HL-60 (cell line): ENCODE data around the gene RNFT2.

Experiments
- DNase-seq, 2 experiments: peaks; one replicate each; pipeline ENCODE4 v3.0.0-alpha.2; 2010 to 2020; ENCODE audit warnings: low read depth in 1 of 2, low spot score in 1 of 2
- H3K27ac ChIP-seq: fragments of 250-450 bp; sonication (Bioruptor Pico); replicated peaks from 2 replicates; pipeline ENCODE4 v1.5.1; 2020; ENCODE audit warnings: mild to moderate bottlenecking, moderate library complexity
- H3K27me3 ChIP-seq: fragments of 250-450 bp; sonication (Bioruptor Pico); 2 replicates; pipeline ENCODE4 v1.5.1; 2021; ENCODE audit warnings: mild to moderate bottlenecking, moderate library complexity; ENCODE audit not compliant: insufficient read depth, poor library complexity, severe bottlenecking
- H3K4me3 ChIP-seq: replicated peaks from 2 replicates; pipeline ENCODE4 v1.5.1; 2011; ENCODE audit warnings: mild to moderate bottlenecking, control low read depth, low read length; ENCODE audit not compliant: insufficient read depth
- CTCF ChIP-seq: IDR thresholded peaks from one replicate; pipeline ENCODE4 v1.5.1; 2011; ENCODE audit warnings: low read length, control low read depth, inconsistent platforms; ENCODE audit not compliant: insufficient read depth
- GABPA ChIP-seq: IDR thresholded peaks from 2 replicates; pipeline ENCODE4 v1.6.1; 2012; ENCODE audit warnings: low read depth
- POLR2AphosphoS5 ChIP-seq: IDR thresholded peaks from 2 replicates; pipeline ENCODE4 v1.6.1; 2012; ENCODE audit warnings: low read depth
- REST ChIP-seq: IDR thresholded peaks from 2 replicates; pipeline ENCODE4 v1.6.1; 2012; ENCODE audit warnings: low read depth; ENCODE audit not compliant: insufficient replicate concordance
- SPI1 ChIP-seq: IDR thresholded peaks from 2 replicates; pipeline ENCODE4 v1.6.1; 2012; ENCODE audit warnings: low read depth, mild to moderate bottlenecking, borderline replicate concordance

The RNFT2 gene

GRCh38 chr12:116726694-116727093, 11.4 kb upstream of the RNFT2 start:
- no peak overlapping the region for H3K27ac ChIP-seq
- no peak overlapping the region for H3K4me3 ChIP-seq
- TF ChIP-seq REST (no peak), GABPA (no peak), POLR2AphosphoS5 (no peak), CTCF (no peak), SPI1 (no peak)
- DNase-seq: no peak
- no peaks in the 10 kb centered on the region for H3K27me3 ChIP-seq

- Histone ChIP-seq H3K27ac (no peak overlapping the region), H3K4me3 (no peak overlapping the region), H3K27me3 (no peaks in the 10 kb centered on the region)
- TF ChIP-seq GABPA (no peak), CTCF (no peak), SPI1 (no peak), POLR2AphosphoS5 (no peak)
- no peak for DNase-seq
These were observed 10.9 kb upstream of the RNFT2 start for GRCh38 chr12:116727261-116727660.

- H3K27me3 ChIP-seq: no peaks in the 10 kb centered on the region
- TF ChIP-seq REST (no peak), SPI1 (no peak), POLR2AphosphoS5 (no peak), GABPA (no peak), CTCF (no peak)
- H3K4me3 ChIP-seq: no peak overlapping the region
- no peak overlapping the region for H3K27ac ChIP-seq
- no peak for DNase-seq
These were observed 10.2 kb upstream of the RNFT2 start for GRCh38 chr12:116727891-116728290.

GRCh38 chr12:116731801-116732200, 6.3 kb upstream of the RNFT2 start:
- H3K27ac ChIP-seq: no peak overlapping the region
- no peak for DNase-seq
- H3K4me3 ChIP-seq: no peak overlapping the region
- H3K27me3 ChIP-seq: no peaks in the 10 kb centered on the region
- TF ChIP-seq SPI1 (no peak), POLR2AphosphoS5 (no peak), CTCF (no peak), GABPA (no peak), REST (no peak)
